CD4-positive, alpha-beta T cell treated with Interleukin-10 for 1 hour (primary cell): Measurements from ENCODE around the gene CKAP2.
"Not testable (repeated sequence)": the region's sequence is repeated elsewhere in the genome, so short reads cannot be mapped to it uniquely, and the experiment has no call there.

Source experiments
- DNase-seq: peaks from one replicate; pipeline ENCODE4 v3.0.0-alpha.2; 2020

The CKAP2 gene

GRCh38 chr13:52454820-52455676 lies at the start of gene CKAP2:
Gene CKAP2 (plus strand): TSS chr13:52455478. CDS start chr13:52455557, 79 bp downstream.
- DNase-seq = peak; percentile 94

DNA sequence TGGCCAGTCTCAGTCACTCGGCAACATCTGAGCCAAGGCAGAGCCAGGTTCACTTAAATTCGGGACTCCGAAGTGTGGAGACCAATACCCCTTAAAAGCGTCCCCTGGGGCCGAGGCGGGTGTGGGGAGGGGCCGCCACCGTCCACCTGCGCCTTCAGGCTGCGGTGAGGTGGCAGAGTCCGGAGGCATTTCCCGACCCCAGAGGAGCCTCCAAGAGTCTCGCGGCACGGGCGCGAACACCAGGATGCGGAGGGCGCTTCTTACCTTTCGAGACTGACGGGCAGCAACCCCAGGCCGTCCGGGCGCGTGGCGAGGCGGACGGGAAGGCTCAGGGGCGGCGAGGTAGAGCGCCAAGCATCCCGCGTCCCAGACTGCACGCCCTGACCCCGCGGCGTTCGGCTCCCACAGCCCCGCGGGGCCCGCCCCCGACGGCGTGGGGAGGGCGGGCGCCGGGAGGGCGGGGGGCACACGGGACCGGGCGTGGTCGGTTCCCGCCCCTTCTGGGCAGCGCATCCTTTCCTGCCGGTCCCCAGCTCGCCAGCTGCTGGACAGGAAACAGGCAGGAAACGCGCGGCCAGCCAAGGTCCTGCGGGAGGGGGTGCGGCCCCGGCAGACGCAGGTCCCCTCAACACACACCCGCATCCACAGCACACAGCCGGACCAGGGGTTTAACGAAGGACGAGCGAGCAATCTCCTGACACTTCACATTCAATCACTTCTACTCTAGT lies 49.3 kb upstream of the CKAP2 start, which contains the start of gene THSD1:
TSS of gene THSD1 (minus strand) at position 406 of the 728 bp plus-strand sequence. CDS start 3,572 bp downstream, outside the sequence.
- DNase-seq = no peak

GRCh38 chr13:52406629-52407028 lies 48.6 kb upstream of the CKAP2 start:
- no peak for DNase-seq

DNA sequence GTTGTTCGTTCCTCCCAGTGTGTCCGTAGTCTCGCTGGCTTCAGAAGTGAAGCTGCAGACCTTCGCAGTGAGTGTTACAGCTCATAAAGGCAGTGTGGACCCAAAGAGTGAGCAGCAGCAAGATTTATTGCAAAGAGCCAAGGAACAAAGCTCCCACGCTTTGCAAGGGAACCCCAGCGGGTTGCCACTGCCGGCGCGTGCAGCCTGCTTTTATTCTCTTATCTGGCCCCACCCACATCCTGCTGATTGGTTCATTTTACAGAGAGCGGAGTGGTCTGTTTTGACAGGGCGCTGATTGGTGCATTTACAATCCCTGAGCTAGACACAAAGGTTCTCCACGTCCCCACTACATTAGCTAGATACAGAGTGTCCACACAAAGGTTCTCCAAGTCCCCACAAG lies 47.8 kb upstream of the CKAP2 start:
- not testable (repeated sequence) for DNase-seq

DNA sequence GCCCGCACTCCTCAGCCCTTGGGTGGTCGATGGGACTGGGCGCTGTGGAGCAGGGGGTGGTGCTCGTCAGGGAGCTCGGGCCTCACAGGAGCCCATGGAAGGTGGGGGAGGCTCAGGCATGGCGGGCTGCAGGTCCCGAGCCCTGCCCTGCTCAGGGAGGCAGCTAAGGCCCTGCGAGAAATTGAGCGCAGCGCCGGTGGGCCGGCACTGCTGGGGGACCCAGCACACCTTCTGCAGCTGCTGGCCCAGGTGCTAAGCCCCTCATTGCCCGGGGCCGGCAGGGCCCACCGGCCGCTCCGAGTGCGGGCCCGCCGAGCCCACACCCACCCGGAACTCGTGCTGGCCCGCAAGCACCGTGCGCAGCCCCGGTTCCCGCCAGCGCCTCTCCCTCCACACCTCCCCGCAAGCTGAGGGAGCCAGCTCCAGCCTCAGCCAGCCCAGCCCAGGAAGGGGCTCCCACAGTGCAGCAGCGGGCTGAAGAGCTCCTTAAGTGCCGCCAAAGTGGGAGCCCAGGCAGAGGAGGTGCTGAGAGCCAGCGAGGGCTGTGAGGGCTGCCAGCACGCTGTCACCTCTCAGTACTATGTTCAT lies 47.1 kb upstream of the CKAP2 start:
- not testable (repeated sequence) for DNase-seq

DNA sequence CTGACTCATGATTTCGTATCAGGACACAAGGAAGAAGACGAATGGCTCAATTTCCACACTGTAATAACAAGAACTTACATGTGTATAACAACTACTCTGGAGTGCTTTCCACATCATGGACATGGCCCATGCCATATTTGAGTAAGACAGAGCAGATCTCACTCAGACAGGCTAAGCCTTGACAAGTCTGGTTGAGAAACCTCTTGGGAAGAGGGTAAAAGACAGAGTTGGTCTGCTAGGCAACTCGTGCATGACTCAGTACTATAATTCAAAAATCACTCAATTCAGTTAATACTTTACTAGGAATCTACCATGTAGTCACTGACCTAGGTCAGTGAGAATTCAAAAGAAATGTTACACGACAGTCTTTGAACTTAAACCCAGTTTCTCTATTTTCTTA lies 43.6 kb upstream of the CKAP2 start:
- no peak for DNase-seq

- DNase-seq = no peak
These were observed 43.1 kb upstream of the CKAP2 start for GRCh38 chr13:52412128-52412527.

- no peak for DNase-seq
These were observed 41.2 kb upstream of the CKAP2 start for GRCh38 chr13:52414051-52414450.

- DNase-seq = no peak
These were observed 40.3 kb upstream of the CKAP2 start for GRCh38 chr13:52414963-52415362.

GRCh38 chr13:52419080-52419479 lies 36.2 kb upstream of the CKAP2 start:
- DNase-seq = no peak

DNA sequence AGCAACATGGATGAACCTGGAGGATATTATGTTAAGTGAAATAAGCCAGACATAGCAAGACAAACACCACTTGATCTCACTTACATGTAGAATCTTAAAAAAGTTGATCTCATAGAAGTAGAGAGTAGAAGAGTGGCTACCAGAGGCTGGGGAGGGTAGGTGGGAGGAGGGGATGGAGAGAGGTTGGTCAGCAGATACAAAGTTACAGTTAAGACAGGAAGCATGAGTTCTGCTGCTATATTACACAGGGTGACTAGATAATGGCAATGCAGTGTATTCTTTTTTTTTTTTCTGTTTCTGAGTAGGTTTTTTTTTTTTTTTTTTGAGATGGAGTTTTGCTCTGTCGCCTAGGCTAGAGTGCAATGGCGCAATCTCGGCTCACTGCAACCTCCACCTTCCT lies 34.1 kb upstream of the CKAP2 start:
- DNase-seq = no peak

DNA sequence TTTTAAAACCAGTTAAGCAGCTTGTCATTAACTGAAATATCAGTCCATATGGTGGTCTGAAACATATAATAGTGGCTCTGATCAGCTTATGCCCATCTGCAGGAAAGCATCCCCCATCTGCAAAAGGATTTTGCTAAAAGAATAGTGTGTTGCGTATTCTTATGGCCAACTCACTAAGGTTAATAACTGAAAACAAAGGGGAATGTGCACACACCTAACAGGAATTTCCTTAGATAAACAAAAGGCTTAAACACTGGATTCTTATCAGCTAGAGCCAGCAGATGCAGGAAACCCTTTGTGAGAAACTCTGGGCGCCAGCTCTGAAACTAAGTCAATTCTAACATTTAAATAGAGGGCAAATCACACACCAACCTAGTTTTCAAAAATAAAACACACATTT lies 27.0 kb upstream of the CKAP2 start:
- DNase-seq = no peak

DNA sequence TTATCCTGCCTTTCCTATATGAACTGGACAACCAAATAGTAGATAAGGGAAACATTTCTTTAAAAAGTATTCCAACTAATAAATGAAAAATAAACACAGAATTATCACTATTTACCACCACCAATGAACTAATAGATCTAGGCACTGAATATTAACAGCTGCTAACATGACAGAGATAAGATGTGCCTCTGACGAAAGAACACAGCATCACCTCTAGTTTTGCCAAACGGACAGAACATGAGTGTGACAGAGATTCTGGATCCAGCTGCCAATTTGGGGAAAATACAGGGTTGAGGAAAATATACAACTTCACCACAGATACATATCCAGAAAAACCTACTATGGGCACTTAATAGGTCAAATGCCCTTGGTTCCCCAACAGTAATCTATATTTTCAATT lies 22.8 kb upstream of the CKAP2 start:
- no peak for DNase-seq

GRCh38 chr13:52446265-52446664 lies 9.0 kb upstream of the CKAP2 start:
- no peak for DNase-seq

- no peak for DNase-seq
These were observed 7.9 kb upstream of the CKAP2 start for GRCh38 chr13:52447354-52447753.

- no peak for DNase-seq
These were observed 7.3 kb upstream of the CKAP2 start for GRCh38 chr13:52447815-52448552.

GRCh38 chr13:52449331-52450011 lies 5.8 kb upstream of the CKAP2 start:
- no peak for DNase-seq

DNA sequence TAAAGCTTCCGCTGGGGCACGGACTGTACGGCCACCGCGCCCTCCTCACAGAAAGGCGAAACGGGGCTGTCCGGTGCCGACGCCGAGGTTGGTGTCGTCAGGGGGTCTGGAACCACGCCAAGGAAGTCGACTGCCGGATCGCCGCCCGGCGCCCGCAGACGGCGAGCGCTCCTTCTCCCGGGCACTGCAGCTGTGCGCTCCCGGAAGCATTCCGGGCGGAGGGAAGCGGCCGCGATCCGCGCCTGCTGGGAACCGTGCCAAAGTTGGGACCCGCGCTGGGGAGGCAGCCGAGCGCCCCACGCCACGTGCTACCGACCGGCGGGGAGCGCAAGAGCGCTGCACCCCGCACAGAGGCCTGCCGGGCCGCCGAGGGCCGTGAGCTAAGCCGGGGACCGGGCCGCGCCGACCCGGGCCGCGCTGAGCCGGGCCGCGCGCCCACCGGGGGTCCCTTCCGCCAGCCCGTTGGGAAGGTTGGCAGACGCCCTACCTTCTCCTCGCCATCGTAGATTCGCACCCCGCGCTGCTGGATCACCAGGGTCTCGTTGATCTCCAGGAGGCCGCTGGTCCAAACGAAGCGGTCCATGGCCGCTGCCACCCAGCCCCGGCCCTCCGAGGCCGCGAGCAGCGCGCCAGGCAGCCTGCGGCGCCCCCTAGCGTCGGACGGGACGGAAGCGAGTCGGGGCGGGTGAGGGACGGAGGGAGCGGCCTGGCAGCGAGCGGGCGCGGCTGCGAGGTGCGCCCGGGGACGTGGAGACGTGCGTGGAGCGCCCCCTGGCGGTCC lies 5.1 kb upstream of the CKAP2 start, which contains the start of gene VPS36:
TSS of gene VPS36 (minus strand) at position 623 of the 781 bp plus-strand sequence. CDS start at position 583, 40 bp downstream.
- DNase-seq = peak; percentile 96

DNA sequence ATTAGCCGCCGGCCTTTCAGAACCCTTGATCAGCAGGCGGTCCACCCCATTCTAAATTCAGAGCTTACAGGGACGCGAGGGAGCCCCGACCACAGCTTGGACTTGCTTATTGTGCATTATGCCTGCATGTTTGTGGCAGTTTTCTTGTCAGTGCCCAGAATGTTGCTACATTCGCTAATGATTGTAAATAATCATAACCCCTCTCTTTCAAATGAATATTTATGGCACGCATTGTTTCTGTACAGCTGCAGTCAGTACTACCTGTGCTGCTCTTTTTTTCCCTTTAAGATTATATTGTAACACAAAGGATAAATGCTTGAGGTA lies 4.5 kb upstream of the CKAP2 start:
- no peak for DNase-seq

GRCh38 chr13:52451135-52451804 lies 4.0 kb upstream of the CKAP2 start:
- no peak for DNase-seq

DNA sequence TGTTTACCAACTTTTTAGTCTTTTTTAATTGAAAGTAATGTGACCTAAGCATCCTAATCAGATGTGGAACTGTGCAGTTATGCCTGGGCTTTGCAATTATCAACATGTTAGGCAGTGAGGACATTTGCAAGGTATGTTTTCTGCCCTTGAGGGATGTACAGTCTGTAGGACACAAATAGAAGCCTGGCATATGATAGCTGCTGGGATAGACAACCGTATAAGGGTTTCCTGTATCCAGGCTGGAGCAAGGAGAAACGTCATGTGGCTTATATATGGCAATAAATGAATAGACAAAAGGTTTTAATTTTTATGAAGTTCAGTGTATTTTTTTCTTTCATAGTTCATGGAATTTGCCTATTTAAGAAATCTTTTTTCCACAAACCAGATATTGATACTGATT lies 2.8 kb upstream of the CKAP2 start:
- no peak for DNase-seq
